ENCODE results near the gene ACO2. TPM values are rescaled to one million over a fixed set of nuclear protein-coding genes. Genes with fewer than 3 reads are reported as not detected.

The ACO2 gene
- total RNA-seq, 5 donors from 2014 or later (not counting 1 experiment from before 2014, with no cell fraction given), result 72.0 to 82.2 (median 77.0) TPM

GRCh38 chr22:41487037-41487935 is 18.4 kb downstream of the ACO2 start:
- Mint-ChIP-seq H3K4me3 (no peak overlapping the region), H3K9me3 (no peaks in the 10 kb centered on the region), H3K36me3 (no peaks in the 10 kb centered on the region), H3K4me1 (peaks cover 53 to 55% (median 54%) of the 10 kb centered on the region in 3 donors), H3K27ac (no peak overlapping the region), H3K27me3 (no peaks in the 10 kb centered on the region)
- Histone ChIP-seq H3K4me3 (ENCODE audit: control insufficient read depth in 1 of 2, extremely low read depth in 1 of 2, low read length in 1 of 2) (no peak overlapping the region), H3K36me3 (ENCODE audit: control insufficient read depth in 2 of 2, extremely low read depth in 1 of 2, insufficient read depth in 1 of 2, low read length in 1 of 2) (peaks cover 3 to 23% of the 10 kb centered on the region in 2 donors), H3K27me3 (replicated peaks in 1 of 2; ENCODE audit: control insufficient read depth in 2 of 2, extremely low read depth in 1 of 2, insufficient read depth in 2 of 2, low read length in 1 of 2) (no peaks in the 10 kb centered on the region), H3K27ac (ENCODE audit: low read length) (no peak overlapping the region), H3K4me1 (ENCODE audit: control insufficient read depth in 1 of 2, extremely low read depth in 1 of 2, insufficient read depth in 2 of 2, low read length in 2 of 2) (peaks cover 0 to 9% of the 10 kb centered on the region in 2 experiments), H3K9me3 (no peaks in the 10 kb centered on the region)
- ChIA-PET CTCF (no interaction called here), POLR2A (interaction anchor here in 1 of 2 donors (0.6 kb wide), 1 partner anchor 556 kb away, joined by 5 read pairs; no protein-coding TSS in a partner anchor)
- WGBS (ENCODE audit: insufficient coverage), result 93% methylated on average over 4 of the region's 8 CpGs
- no peak for DNase-seq
- ATAC-seq (replicated peaks in 1 of 4), result no peak

GRCh38 chr22:41488076-41488475 is 19.2 kb downstream of the ACO2 start:
- WGBS (ENCODE audit: insufficient coverage), result 90% methylated on average over 3 of the region's 4 CpGs
- Mint-ChIP-seq H3K27ac (no peak overlapping the region), H3K4me3 (no peak overlapping the region), H3K9me3 (no peaks in the 10 kb centered on the region), H3K4me1 (peaks cover 46 to 48% (median 48%) of the 10 kb centered on the region in 3 donors), H3K36me3 (no peaks in the 10 kb centered on the region), H3K27me3 (no peaks in the 10 kb centered on the region)
- no peak for ATAC-seq (replicated peaks in 1 of 4)
- peaks cover 0 to 7% of the 10 kb centered on the region in 2 experiments for H3K4me1 ChIP-seq (ENCODE audit: control insufficient read depth in 1 of 2, extremely low read depth in 1 of 2, insufficient read depth in 2 of 2, low read length in 2 of 2)
- peaks cover 3 to 23% of the 10 kb centered on the region in 2 donors for H3K36me3 ChIP-seq (ENCODE audit: control insufficient read depth in 2 of 2, extremely low read depth in 1 of 2, insufficient read depth in 1 of 2, low read length in 1 of 2)
- H3K27me3 ChIP-seq (replicated peaks in 1 of 2; ENCODE audit: control insufficient read depth in 2 of 2, extremely low read depth in 1 of 2, insufficient read depth in 2 of 2, low read length in 1 of 2), result no peaks in the 10 kb centered on the region
- H3K27ac ChIP-seq (ENCODE audit: low read length), result no peak overlapping the region
- DNase-seq, result no peak
- ChIA-PET CTCF (no interaction called here), POLR2A (interaction anchor here in 1 of 2 donors (0.6 kb wide), 1 partner anchor 555 kb away, joined by 5 read pairs; no protein-coding TSS in a partner anchor)
- H3K9me3 ChIP-seq, result no peaks in the 10 kb centered on the region
- H3K4me3 ChIP-seq (ENCODE audit: control insufficient read depth in 1 of 2, extremely low read depth in 1 of 2, low read length in 1 of 2), result no peak overlapping the region

- ATAC-seq (replicated peaks in 1 of 4) (no peak), DNase-seq (no peak)
- no peaks in the 10 kb centered on the region for H3K27me3 ChIP-seq (replicated peaks in 1 of 2; ENCODE audit: control insufficient read depth in 2 of 2, extremely low read depth in 1 of 2, insufficient read depth in 2 of 2, low read length in 1 of 2)
- 93% methylated on average over 3 of the region's 3 CpGs for WGBS (ENCODE audit: insufficient coverage)
- no peak overlapping the region for H3K27ac ChIP-seq (ENCODE audit: low read length)
- peaks cover 3 to 23% of the 10 kb centered on the region in 2 donors for H3K36me3 ChIP-seq (ENCODE audit: control insufficient read depth in 2 of 2, extremely low read depth in 1 of 2, insufficient read depth in 1 of 2, low read length in 1 of 2)
- Mint-ChIP-seq H3K9me3 (no peaks in the 10 kb centered on the region), H3K4me3 (no peak overlapping the region), H3K27ac (peak overlapping the region in 1 of 2 donors; percentile 44), H3K4me1 (peaks cover 46% of the 10 kb centered on the region in 3 donors), H3K36me3 (no peaks in the 10 kb centered on the region), H3K27me3 (no peaks in the 10 kb centered on the region)
- H3K4me3 ChIP-seq (ENCODE audit: control insufficient read depth in 1 of 2, extremely low read depth in 1 of 2, low read length in 1 of 2), result no peak overlapping the region
- H3K9me3 ChIP-seq, result no peaks in the 10 kb centered on the region
- CTCF ChIA-PET, result interaction anchor here in 1 of 2 donors (0.8 kb wide), 1 partner anchor 16 kb away, joined by 3 read pairs; no protein-coding TSS in a partner anchor
- peaks cover 0 to 7% of the 10 kb centered on the region in 2 experiments for H3K4me1 ChIP-seq (ENCODE audit: control insufficient read depth in 1 of 2, extremely low read depth in 1 of 2, insufficient read depth in 2 of 2, low read length in 2 of 2)
- POLR2A ChIA-PET, result no interaction called here
These were observed 19.9 kb downstream of the ACO2 start for GRCh38 chr22:41488596-41489385.

- H3K4me3 ChIP-seq (ENCODE audit: control insufficient read depth in 1 of 2, extremely low read depth in 1 of 2, low read length in 1 of 2), result no peak overlapping the region
- ATAC-seq (replicated peaks in 1 of 4), result no peak
- H3K36me3 ChIP-seq (ENCODE audit: control insufficient read depth in 2 of 2, extremely low read depth in 1 of 2, insufficient read depth in 1 of 2, low read length in 1 of 2), result peaks cover 3 to 22% of the 10 kb centered on the region in 2 donors
- POLR2A ChIA-PET, result interaction anchor here in 1 of 2 donors (0.5 to 0.6 kb wide), 2 partner anchors 30 to 399 kb away, joined by 3 to 6 read pairs; no protein-coding TSS in a partner anchor
- H3K27me3 Mint-ChIP-seq, result no peaks in the 10 kb centered on the region
- no peaks in the 10 kb centered on the region for H3K4me1 ChIP-seq (ENCODE audit: control insufficient read depth in 1 of 2, extremely low read depth in 1 of 2, insufficient read depth in 2 of 2, low read length in 2 of 2)
- no peak overlapping the region for H3K27ac ChIP-seq (ENCODE audit: low read length)
- DNase-seq, result no peak
- no peaks in the 10 kb centered on the region for H3K9me3 Mint-ChIP-seq
- H3K27ac Mint-ChIP-seq, result no peak overlapping the region
- no peaks in the 10 kb centered on the region for H3K27me3 ChIP-seq (replicated peaks in 1 of 2; ENCODE audit: control insufficient read depth in 2 of 2, extremely low read depth in 1 of 2, insufficient read depth in 2 of 2, low read length in 1 of 2)
- no CpG with 5 or more reads among the region's 5 CpGs for WGBS (ENCODE audit: insufficient coverage)
- peaks cover 33 to 34% (median 33%) of the 10 kb centered on the region in 3 donors for H3K4me1 Mint-ChIP-seq
- no peak overlapping the region for H3K4me3 Mint-ChIP-seq
- no peaks in the 10 kb centered on the region for H3K36me3 Mint-ChIP-seq
- H3K9me3 ChIP-seq, result no peaks in the 10 kb centered on the region
- CTCF ChIA-PET, result interaction anchor here in 1 of 2 donors (0.6 kb wide), 1 partner anchor 54 kb away, joined by 3 read pairs; no protein-coding TSS in a partner anchor
These were observed 22.6 kb downstream of the ACO2 start for GRCh38 chr22:41491374-41492100.

GRCh38 chr22:41498303-41498835 is 29.5 kb downstream of the ACO2 start:
- ChIA-PET CTCF (interaction anchor here (0.5 to 0.7 kb wide), 2 partner anchors 88 to 140 kb away, joined by 6 to 7 read pairs; no protein-coding TSS in a partner anchor), POLR2A (no interaction called here)
- no peak overlapping the region for H3K27ac ChIP-seq (ENCODE audit: low read length)
- 100% methylated on average over 3 of the region's 6 CpGs for WGBS (ENCODE audit: insufficient coverage)
- no peaks in the 10 kb centered on the region for H3K9me3 ChIP-seq
- no peak for ATAC-seq (replicated peaks in 1 of 4)
- H3K4me1 Mint-ChIP-seq, result peaks cover 0 to 1% (median 0%) of the 10 kb centered on the region in 3 donors
- no peak overlapping the region for H3K4me3 Mint-ChIP-seq
- no peak for DNase-seq
- H3K4me1 ChIP-seq (ENCODE audit: control insufficient read depth in 1 of 2, extremely low read depth in 1 of 2, insufficient read depth in 2 of 2, low read length in 2 of 2), result no peaks in the 10 kb centered on the region
- H3K4me3 ChIP-seq (ENCODE audit: control insufficient read depth in 1 of 2, extremely low read depth in 1 of 2, low read length in 1 of 2), result no peak overlapping the region
- H3K36me3 ChIP-seq (ENCODE audit: control insufficient read depth in 2 of 2, extremely low read depth in 1 of 2, insufficient read depth in 1 of 2, low read length in 1 of 2), result peaks cover 9 to 29% of the 10 kb centered on the region in 2 donors
- no peaks in the 10 kb centered on the region for H3K9me3 Mint-ChIP-seq
- H3K27me3 Mint-ChIP-seq, result no peaks in the 10 kb centered on the region
- peaks cover 25% of the 10 kb centered on the region for H3K36me3 Mint-ChIP-seq
- no peak overlapping the region for H3K27ac Mint-ChIP-seq
- no peaks in the 10 kb centered on the region for H3K27me3 ChIP-seq (replicated peaks in 1 of 2; ENCODE audit: control insufficient read depth in 2 of 2, extremely low read depth in 1 of 2, insufficient read depth in 2 of 2, low read length in 1 of 2)

Measured in T-cell (primary cell).